GM10847 (cell line): ENCODE data around the gene FBXO21.

Source experiments
- POLR2A ChIP-seq: IDR thresholded peaks from 2 replicates; pipeline ENCODE4 v1.6.1; 2011; ENCODE audit not compliant: insufficient read length; ENCODE audit errors: extremely low read depth

The FBXO21 gene

DNA sequence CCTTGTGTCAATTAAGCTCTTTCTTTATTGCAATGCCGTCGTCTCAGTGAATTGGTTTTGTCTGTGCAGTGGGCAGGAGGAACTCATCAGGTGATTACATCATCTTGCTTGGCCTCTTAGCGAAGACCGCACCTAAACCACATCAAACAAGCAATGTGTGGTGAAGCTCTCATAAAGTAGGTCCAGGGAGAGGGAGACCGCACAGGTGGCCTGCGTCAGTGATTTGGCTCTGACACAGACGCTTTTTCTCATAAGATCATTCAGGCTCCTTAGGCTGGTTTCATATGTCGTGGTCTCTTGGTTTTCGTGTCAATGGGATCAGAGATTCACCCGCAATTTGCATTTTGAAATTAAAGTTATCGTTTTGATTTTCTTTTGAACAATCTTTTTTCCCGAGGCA is 84.4 kb downstream of the FBXO21 start:
- no peak for TF ChIP-seq POLR2A

DNA sequence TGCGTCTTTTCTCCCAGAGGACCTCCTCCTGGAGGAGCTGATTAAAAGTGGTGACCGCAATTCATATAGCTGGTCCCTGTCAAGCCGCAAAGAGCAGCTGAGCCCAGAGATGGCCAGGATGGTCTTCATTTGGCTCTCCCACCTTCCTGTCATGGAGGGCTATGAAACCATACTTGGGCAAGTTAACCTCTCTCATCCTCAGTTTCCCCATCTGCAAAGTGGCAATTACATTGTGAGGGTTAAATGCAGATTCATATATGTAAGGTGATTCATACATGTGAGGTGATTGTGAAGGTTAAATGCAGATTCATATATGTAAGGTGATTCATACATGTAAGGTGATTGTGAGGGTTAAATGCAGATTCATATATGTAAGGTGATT is 87.5 kb downstream of the FBXO21 start:
- no peak for TF ChIP-seq POLR2A

- no peak for TF ChIP-seq POLR2A
These were observed 88.1 kb downstream of the FBXO21 start for GRCh38 chr12:117101953-117102799.

GRCh38 chr12:117100851-117101673 is 89.2 kb downstream of the FBXO21 start:
- no peak for TF ChIP-seq POLR2A

- no peak for TF ChIP-seq POLR2A
These were observed 90.0 kb downstream of the FBXO21 start for GRCh38 chr12:117100251-117100650.

GRCh38 chr12:117098361-117099217 is 91.7 kb downstream of the FBXO21 start:
- no peak for TF ChIP-seq POLR2A

DNA sequence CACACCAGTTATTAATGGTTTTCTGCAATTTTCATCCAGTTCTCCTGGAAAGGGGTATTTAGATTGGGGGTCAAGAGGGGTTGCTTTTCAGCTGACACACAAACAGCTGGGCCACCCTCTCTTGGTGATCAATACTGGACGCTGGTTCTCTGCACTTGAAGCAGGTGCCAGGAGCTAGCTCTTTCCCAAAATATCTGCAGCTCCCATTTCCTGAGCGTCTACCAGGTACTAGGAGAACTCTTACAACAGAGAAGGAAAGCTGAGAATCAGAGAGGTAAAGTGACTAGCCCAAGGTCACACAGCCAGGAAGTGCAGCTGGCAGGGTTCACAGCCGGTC is 92.3 kb downstream of the FBXO21 start:
- TF ChIP-seq POLR2A, result no peak

DNA sequence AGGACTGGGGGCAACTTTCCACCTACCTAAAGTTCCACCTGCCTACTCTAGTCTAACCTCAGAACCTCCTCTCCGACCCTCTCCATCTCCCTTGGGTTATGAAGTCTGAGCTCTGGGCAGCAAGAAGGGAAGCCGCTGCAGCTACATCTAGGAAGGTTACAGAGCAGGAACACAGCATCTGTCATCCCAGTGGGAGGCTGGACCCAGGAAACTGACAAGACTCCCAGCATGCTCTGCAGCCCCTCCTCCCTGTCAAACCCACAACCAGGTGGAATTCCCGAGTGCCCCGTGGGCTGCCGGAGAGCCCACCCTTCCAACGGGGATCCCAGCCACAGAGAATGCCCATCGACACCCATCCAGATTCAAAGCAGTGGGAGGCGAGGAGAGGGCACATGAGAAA is 93.1 kb downstream of the FBXO21 start:
- no peak for TF ChIP-seq POLR2A

DNA sequence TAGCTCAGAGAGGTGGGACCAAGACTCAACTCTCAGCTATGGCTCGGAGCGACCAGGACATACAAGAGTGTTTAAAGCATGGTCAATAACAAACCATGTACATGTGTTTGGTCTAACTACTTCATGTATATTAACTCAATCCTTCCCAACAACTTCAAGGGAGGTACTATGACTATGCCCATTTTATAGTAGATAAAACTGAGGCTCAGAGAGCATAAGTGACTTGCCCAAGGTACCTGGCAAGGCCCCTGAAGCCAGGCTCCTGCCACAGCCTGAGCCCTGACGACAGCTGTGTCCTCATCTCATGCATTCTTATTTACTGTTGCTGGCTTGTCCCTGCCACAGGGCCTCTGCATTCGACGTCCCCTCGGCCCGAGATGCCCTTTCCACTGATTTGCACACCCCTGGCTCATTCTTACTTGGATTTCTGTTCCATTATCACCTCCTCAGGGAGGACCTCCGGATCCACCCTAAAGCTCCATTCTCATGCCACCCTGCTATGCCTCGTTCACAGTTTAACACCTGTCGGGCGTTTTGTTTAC is 93.7 kb downstream of the FBXO21 start:
- no peak for TF ChIP-seq POLR2A

DNA sequence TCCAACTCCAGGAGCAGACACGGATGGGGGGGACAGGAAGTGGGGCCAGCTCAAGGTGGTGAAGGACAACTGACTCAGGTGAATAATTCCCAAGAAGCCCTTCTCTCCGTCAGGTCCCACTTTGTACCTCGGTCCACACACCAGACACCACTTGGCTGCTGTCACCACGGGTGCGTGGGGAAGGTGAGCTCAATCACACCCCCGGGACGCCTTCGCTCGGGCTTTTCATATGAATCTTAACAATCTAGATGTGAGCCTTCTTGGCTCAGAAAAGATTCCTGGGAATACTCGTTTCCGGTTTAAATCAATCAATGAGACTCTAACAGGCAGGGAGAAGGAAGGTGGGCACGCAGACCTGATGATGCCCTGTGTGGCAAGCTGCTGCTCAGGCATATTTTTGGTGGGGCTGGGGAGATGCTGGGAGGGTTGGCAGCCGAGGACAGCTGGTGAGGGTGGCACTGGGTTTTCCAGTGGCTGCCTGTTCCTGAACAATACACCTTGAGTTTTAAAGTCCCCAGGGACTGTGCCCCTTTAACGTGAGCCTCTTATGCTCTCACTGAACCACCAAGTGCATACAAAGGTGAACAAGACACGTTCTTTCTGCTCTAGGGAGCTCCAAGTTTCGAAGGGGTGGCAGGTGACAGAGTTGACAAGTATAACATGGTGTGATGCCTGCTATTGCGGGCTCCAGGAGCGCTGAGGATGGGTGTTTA is 96.2 kb downstream of the FBXO21 start:
- TF ChIP-seq POLR2A, result no peak

- TF ChIP-seq POLR2A, result no peak
These were observed 96.8 kb downstream of the FBXO21 start for GRCh38 chr12:117093431-117093830.

- TF ChIP-seq POLR2A, result no peak
These were observed 97.4 kb downstream of the FBXO21 start for GRCh38 chr12:117092886-117093285.

- no peak for TF ChIP-seq POLR2A
These were observed 97.8 kb downstream of the FBXO21 start for GRCh38 chr12:117092511-117092780.
